Hematopoietic multipotent progenitor cell treated with erythropoietin and hydrocortisone succinate and interleukin-3 and kit ligand, for 6 days (in vitro differentiated cells): ENCODE measurements around the gene PRRT3.
"Not testable (repeated sequence)": the region's sequence is repeated elsewhere in the genome, so short reads cannot be mapped to it uniquely, and the experiment has no call there.

Experiments used
- DNase-seq: peaks from one replicate; pipeline ENCODE4 v3.0.0-alpha.2; 2015

Gene PRRT3

GRCh38 chr3:9947025-9947995 lies 4.9 kb downstream of the PRRT3 start:
- DNase-seq: no peak

- DNase-seq: peak; percentile 86
These were observed 5.8 kb downstream of the PRRT3 start for GRCh38 chr3:9946112-9947024.

GRCh38 chr3:9945358-9945757 lies 6.8 kb downstream of the PRRT3 start:
- DNase-seq: no peak

GRCh38 chr3:9944271-9944670 lies 7.9 kb downstream of the PRRT3 start:
- no peak for DNase-seq

- no peak for DNase-seq
These were observed 9.1 kb downstream of the PRRT3 start for GRCh38 chr3:9942934-9943690.

- no peak for DNase-seq
These were observed 10.0 kb downstream of the PRRT3 start for GRCh38 chr3:9942164-9942563.

GRCh38 chr3:9940746-9941145 lies 11.5 kb downstream of the PRRT3 start:
- no peak for DNase-seq

- not testable (repeated sequence) for DNase-seq
These were observed 12.3 kb downstream of the PRRT3 start for GRCh38 chr3:9939906-9940305.

GRCh38 chr3:9938966-9939365 lies 13.2 kb downstream of the PRRT3 start:
- DNase-seq: no peak

GRCh38 chr3:9937486-9938238 lies 14.5 kb downstream of the PRRT3 start:
- DNase-seq: peak; percentile 57

GRCh38 chr3:9935966-9936510 lies 16.2 kb downstream of the PRRT3 start:
- DNase-seq: no peak

- no peak for DNase-seq
These were observed 17.2 kb downstream of the PRRT3 start for GRCh38 chr3:9934993-9935392.

GRCh38 chr3:9934235-9934621 lies 18.0 kb downstream of the PRRT3 start:
- DNase-seq: peak; percentile 65

GRCh38 chr3:9933561-9934234 lies 18.5 kb downstream of the PRRT3 start, which contains the start of gene CRELD1:
Gene CRELD1 (plus strand): TSS chr3:9933834. CDS start chr3:9934439, 605 bp downstream.
- DNase-seq: peak; percentile 98

GRCh38 chr3:9932843-9933560 lies 19.2 kb downstream of the PRRT3 start:
- peak; percentile 91 for DNase-seq

- no peak for DNase-seq
These were observed 19.7 kb downstream of the PRRT3 start for GRCh38 chr3:9932535-9932842.

GRCh38 chr3:9930804-9931418 lies 21.3 kb downstream of the PRRT3 start:
- peak; percentile 58 for DNase-seq

- no peak for DNase-seq
These were observed 24.1 kb downstream of the PRRT3 start for GRCh38 chr3:9928158-9928557.

GRCh38 chr3:9918261-9919038 lies 33.8 kb downstream of the PRRT3 start:
- no peak for DNase-seq
